GM12865 (cell line): ENCODE results near the gene PRRG2.
"Not testable (repeated sequence)": the region's sequence is repeated elsewhere in the genome, so short reads cannot be mapped to it uniquely, and the experiment has no call there.

ENCODE experiments used
- DNase-seq: peaks from one replicate; pipeline ENCODE4 v3.0.0; 2010; ENCODE audit warnings: low read depth
- H3K4me3 ChIP-seq: 2 replicates; pipeline ENCODE4 v1.5.1; 2011; ENCODE audit warnings: mild to moderate bottlenecking, low read depth, low read length, control low read depth
- CTCF ChIP-seq: IDR thresholded peaks from 2 replicates; pipeline ENCODE4 v1.5.1; 2011; ENCODE audit warnings: low read length, control low read depth, low read depth, inconsistent platforms; ENCODE audit not compliant: insufficient read depth; ENCODE audit errors: missing control alignments

The PRRG2 gene

GRCh38 chr19:49626226-49626625 lies 45.1 kb downstream of the PRRG2 start:
- no peak for TF ChIP-seq CTCF
- no peak overlapping the region for H3K4me3 ChIP-seq
- DNase-seq = no peak

GRCh38 chr19:49629659-49630058 lies 48.5 kb downstream of the PRRG2 start:
- DNase-seq = no peak
- TF ChIP-seq CTCF = no peak
- no peak overlapping the region for H3K4me3 ChIP-seq

DNA sequence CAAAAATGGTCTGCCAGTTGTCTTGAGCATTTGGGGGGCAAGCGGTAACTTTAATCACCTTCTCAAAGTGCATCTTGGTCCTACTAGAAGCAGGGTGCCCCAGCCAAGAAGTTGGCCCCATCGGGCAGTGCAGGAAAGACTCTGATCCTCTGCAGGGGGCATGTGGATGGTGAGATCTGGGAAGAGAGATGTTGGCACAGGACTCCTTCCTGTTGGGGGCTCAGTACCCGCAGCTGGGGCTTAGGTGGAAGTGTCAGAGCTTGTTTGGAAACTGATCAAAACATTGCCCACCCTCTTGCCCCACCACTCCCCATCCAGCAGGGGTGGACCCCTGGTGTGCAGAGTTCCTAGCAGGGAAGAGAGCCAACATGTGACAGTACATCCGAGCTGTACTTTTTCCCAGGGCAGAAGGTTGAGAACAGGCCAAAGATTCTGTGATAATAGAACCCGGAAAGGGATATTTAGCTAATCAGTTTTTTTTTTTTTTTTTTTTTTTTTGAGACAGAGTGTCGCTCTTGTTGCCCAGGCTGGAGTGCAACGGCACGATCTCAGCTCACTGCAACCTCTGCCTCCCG lies 50.0 kb downstream of the PRRG2 start:
- H3K4me3 ChIP-seq = no peak overlapping the region
- no peak for DNase-seq
- TF ChIP-seq CTCF = no peak

DNA sequence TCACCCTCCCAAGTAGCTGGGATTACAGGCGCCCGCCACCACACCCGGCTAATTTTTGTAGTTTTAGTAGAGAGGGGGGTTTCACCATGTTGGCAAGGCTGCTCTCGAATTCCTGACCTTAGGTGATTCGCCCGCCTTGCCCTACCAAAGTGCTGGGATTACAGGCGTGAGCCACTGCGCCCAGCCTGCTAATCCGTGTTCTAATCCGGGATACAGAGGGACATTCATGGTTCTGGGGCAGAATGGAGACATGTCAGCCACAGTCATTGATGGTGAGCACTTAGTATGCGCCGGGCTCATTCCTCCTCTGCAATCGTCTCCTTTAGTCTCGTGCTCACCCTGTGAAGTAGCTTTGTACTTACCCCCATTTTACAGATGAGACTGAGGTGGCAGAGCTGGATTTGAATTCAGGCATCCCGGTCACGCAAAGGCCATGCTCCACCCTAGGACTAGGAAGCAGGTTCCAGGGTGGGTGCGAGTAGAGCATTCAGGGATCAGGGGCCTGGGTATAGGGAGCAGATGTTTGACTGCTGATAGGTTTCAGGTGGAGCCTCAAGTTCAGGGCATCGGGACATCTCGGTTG lies 50.6 kb downstream of the PRRG2 start:
- TF ChIP-seq CTCF = no peak
- DNase-seq = no peak
- no peak overlapping the region for H3K4me3 ChIP-seq

- no peak for TF ChIP-seq CTCF
- no peak overlapping the region for H3K4me3 ChIP-seq
- DNase-seq = no peak
Observed at GRCh38 chr19:49632576-49632975, 51.5 kb downstream of the PRRG2 start.

GRCh38 chr19:49633273-49633672 lies 52.2 kb downstream of the PRRG2 start:
- H3K4me3 ChIP-seq, DNase-seq: not testable (repeated sequence)

DNA sequence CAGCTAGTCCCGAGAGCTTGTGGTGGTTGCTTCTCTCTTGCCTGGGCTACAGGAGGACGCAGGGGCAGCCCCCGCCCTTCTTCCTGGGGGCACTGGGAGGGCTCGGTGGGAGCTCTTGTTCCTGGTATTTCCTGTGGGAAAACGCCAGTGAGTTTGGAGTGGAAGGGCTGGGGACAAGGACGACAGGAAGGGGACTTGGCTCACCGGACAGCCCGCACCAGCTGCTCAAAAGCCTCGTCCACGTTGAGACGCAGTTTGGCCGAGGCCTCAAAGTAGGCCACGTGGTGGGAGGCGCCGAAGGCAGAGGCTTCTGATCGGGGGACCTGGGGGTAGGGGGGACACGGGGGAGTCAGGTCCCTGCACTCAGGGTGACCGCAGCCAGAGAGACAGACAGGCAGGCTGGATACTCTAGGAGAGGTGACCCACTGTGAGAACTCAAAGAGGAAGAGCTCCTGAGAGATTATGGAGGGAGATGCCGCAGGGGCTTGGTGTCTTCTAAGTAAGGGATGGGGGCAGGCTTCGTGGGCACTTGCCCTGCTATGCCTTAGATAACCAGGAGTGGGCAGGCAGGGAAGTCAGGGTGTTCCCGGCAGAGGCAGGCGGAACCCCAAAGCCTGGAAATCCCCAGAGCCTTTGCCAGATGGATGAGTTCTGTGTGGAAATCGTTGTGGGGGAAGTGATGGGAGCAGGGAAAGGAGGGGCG lies 54.6 kb downstream of the PRRG2 start:
- no peak for TF ChIP-seq CTCF
- no peak overlapping the region for H3K4me3 ChIP-seq
- no peak for DNase-seq
